ENCODE data around the gene CABP2.

DNA sequence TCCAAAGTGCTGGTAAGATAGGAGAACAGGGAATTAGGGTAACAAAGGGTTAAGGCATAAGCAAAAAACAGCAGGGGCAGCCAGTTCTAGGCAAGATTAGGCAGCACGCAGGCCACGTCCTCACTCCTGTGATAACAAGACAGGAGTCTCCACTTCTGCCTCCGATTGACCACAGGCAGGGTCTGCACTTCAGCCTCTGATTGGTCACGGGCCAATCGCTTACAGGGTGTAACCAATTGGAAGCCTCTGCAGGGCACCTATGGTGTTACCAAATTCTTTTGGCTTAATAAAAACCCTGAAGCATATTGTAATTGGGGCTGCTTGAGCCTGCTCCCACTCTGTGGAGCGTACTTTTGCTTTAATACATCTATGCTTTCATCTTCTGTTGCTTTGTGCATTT is 48.2 kb upstream of the CABP2 start:
- TF ChIP-seq POLR2AphosphoS5 (IDR thresholded peaks at IDR 0.05; ENCODE audit: low read depth, low read length), result no peak
- no peak for TF ChIP-seq SIN3A (IDR thresholded peaks at IDR 0.05; ENCODE audit: borderline replicate concordance, insufficient read depth, low read length)
- TF ChIP-seq, protein P1, sequence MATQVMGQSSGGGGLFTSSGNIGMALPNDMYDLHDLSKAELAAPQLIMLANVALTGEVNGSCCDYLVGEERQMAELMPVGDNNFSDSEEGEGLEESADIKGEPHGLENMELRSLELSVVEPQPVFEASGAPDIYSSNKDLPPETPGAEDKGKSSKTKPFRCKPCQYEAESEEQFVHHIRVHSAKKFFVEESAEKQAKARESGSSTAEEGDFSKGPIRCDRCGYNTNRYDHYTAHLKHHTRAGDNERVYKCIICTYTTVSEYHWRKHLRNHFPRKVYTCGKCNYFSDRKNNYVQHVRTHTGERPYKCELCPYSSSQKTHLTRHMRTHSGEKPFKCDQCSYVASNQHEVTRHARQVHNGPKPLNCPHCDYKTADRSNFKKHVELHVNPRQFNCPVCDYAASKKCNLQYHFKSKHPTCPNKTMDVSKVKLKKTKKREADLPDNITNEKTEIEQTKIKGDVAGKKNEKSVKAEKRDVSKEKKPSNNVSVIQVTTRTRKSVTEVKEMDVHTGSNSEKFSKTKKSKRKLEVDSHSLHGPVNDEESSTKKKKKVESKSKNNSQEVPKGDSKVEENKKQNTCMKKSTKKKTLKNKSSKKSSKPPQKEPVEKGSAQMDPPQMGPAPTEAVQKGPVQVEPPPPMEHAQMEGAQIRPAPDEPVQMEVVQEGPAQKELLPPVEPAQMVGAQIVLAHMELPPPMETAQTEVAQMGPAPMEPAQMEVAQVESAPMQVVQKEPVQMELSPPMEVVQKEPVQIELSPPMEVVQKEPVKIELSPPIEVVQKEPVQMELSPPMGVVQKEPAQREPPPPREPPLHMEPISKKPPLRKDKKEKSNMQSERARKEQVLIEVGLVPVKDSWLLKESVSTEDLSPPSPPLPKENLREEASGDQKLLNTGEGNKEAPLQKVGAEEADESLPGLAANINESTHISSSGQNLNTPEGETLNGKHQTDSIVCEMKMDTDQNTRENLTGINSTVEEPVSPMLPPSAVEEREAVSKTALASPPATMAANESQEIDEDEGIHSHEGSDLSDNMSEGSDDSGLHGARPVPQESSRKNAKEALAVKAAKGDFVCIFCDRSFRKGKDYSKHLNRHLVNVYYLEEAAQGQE (IDR thresholded peaks at IDR 0.05; ENCODE audit: insufficient read depth in 1 of 2, low read depth in 2 of 2, low read length in 2 of 2), result no peak

Data from PFSK-1 (cell line).